Smooth muscle cell (in vitro differentiated cells): ENCODE measurements around the gene ADCY9. TPM values are rescaled to one million over a fixed set of nuclear protein-coding genes. Genes with fewer than 3 reads are reported as not detected.
A peak's percentile ranks its signal among the peaks of the same experiment; 100 is the strongest.

Source experiments
- DNase-seq: peaks from one replicate; lab custom pipeline; 2025; ENCODE audit not compliant: unreplicated experiment; lab: John Stamatoyannopoulos, UW
- H2AFZ ChIP-seq: fragments of 200-600 bp; sonication (generic); 2 replicates; pipeline ENCODE4 v1.6.0; 2016; ENCODE audit warnings: antibody characterized with exemption, low read depth, mild to moderate bottlenecking
- H3F3A ChIP-seq: fragments of 200-600 bp; sonication (generic); 2 replicates; pipeline ENCODE4 v1.6.0; 2017; ENCODE audit warnings: antibody characterized with exemption, low read depth
- H3K27ac ChIP-seq: fragments of 200-600 bp; sonication (generic); 2 replicates; pipeline ENCODE4 v1.5.1; 2016; ENCODE audit warnings: low read depth, mild to moderate bottlenecking
- H3K27me3 ChIP-seq: fragments of 200-600 bp; sonication (generic); 2 replicates; pipeline ENCODE4 v1.6.1; 2016; ENCODE audit warnings: low read depth, mild to moderate bottlenecking
- H3K36me3 ChIP-seq: fragments of 200-600 bp; sonication (generic); 2 replicates; pipeline ENCODE4 v1.5.1; 2016; ENCODE audit warnings: low read depth
- H3K4me1 ChIP-seq: fragments of 200-600 bp; sonication (generic); 2 replicates; pipeline ENCODE4 v1.5.1; 2016; ENCODE audit warnings: low read depth
- H3K4me2 ChIP-seq: fragments of 200-600 bp; sonication (generic); 2 replicates; pipeline ENCODE4 v1.6.0; 2016; ENCODE audit warnings: mild to moderate bottlenecking
- H3K4me3 ChIP-seq: fragments of 200-600 bp; sonication (generic); 2 replicates; pipeline ENCODE4 v1.5.1; 2016; ENCODE audit warnings: mild to moderate bottlenecking
- H3K79me2 ChIP-seq: fragments of 200-600 bp; sonication (generic); 2 replicates; pipeline ENCODE4 v1.6.0; 2016; ENCODE audit warnings: low read depth, mild to moderate bottlenecking
- H3K9ac ChIP-seq: fragments of 200-600 bp; sonication (generic); 2 replicates; pipeline ENCODE4 v1.6.0; 2016; ENCODE audit warnings: low read depth
- H3K9me3 ChIP-seq: fragments of 200-600 bp; sonication (generic); replicated peaks from 2 replicates; pipeline ENCODE4 v1.5.1; 2016; ENCODE audit warnings: low read depth
- H4K20me1 ChIP-seq: fragments of 200-600 bp; sonication (generic); 2 replicates; pipeline ENCODE4 v1.6.0; 2016; ENCODE audit warnings: low read depth
- CTCF ChIP-seq: fragments of 200-600 bp; sonication (generic); IDR thresholded peaks from 2 replicates; pipeline ENCODE4 v1.5.1; 2017; ENCODE audit warnings: borderline replicate concordance, mild to moderate bottlenecking, antibody characterized with exemption; ENCODE audit not compliant: insufficient read depth, poor library complexity, severe bottlenecking
- WGBS: methylation state at CpG from one replicate; pipeline ENCODE4 v1.1.7; 2016; ENCODE audit warnings: low lambda C conversion rate; 5-methylcytosine and 5-hydroxymethylcytosine counted together
- polyA plus RNA-seq: library from polyadenylated mRNA; unstranded; fragments of >200 nt; fragmentation: Nextera tagmentation; extraction: Ambion mirVana; gene quantifications from 2 replicates; pipeline ENCODE4 v1.2.1, GENCODE V29; 2016
- total RNA-seq: library from RNA; depleted of rRNA; stranded (reverse); fragments of >200 nt; gene quantifications from 2 replicates; pipeline ENCODE4 v1.2.3, GENCODE V29; 2014

The ADCY9 gene
- total and polyA plus RNA-seq, 2 experiments from 2014 or later, result 7.2 to 8.9 TPM

- peak overlapping the region; percentile 73 for H3K27ac ChIP-seq
- no peak for DNase-seq
- no peak for TF ChIP-seq CTCF
These were observed 24.4 kb upstream of the ADCY9 start for GRCh38 chr16:4140652-4141051.

GRCh38 chr16:4139968-4140367 lies 23.7 kb upstream of the ADCY9 start:
- DNase-seq, result no peak
- Histone ChIP-seq H3K4me1 (no peaks in the 10 kb centered on the region), H3K36me3 (no peaks in the 10 kb centered on the region), H3K9ac (no peak overlapping the region), H3K27ac (peak overlapping the region; percentile 73), H3K9me3 (no peaks in the 10 kb centered on the region), H4K20me1 (no peaks in the 10 kb centered on the region), H3K79me2 (no peaks in the 10 kb centered on the region), H3K4me2 (no peak overlapping the region), H3F3A (no peaks in the 10 kb centered on the region), H2AFZ (peak overlapping the region; percentile 84), H3K27me3 (no peaks in the 10 kb centered on the region), H3K4me3 (no peak overlapping the region)
- TF ChIP-seq CTCF, result no peak

More at GRCh38 chr16:4140652-4141051, 24.4 kb upstream of the ADCY9 start:
- no peaks in the 10 kb centered on the region for H3K79me2 ChIP-seq
- no peaks in the 10 kb centered on the region for H3K4me1 ChIP-seq
- no peaks in the 10 kb centered on the region for H4K20me1 ChIP-seq
- no peaks in the 10 kb centered on the region for H3K9me3 ChIP-seq
- no peaks in the 10 kb centered on the region for H3K27me3 ChIP-seq
- peak overlapping the region; percentile 84 for H2AFZ ChIP-seq
- H3K36me3 ChIP-seq, result no peaks in the 10 kb centered on the region
- 82% methylated on average over 3 of the region's 3 CpGs for WGBS
- no peaks in the 10 kb centered on the region for H3F3A ChIP-seq
- H3K4me2 ChIP-seq, result no peak overlapping the region
- no peak overlapping the region for H3K4me3 ChIP-seq
- H3K9ac ChIP-seq, result peak overlapping the region; percentile 66

- TF ChIP-seq CTCF, result no peak
- 76% methylated on average over 6 of the region's 6 CpGs for WGBS
- H4K20me1 ChIP-seq, result no peaks in the 10 kb centered on the region
These were observed 22.5 kb upstream of the ADCY9 start for GRCh38 chr16:4138713-4139112.

GRCh38 chr16:4137438-4137837 lies 21.2 kb upstream of the ADCY9 start:
- no peaks in the 10 kb centered on the region for H3F3A ChIP-seq
- no peaks in the 10 kb centered on the region for H3K27me3 ChIP-seq
- no peaks in the 10 kb centered on the region for H3K9me3 ChIP-seq
- no peak for TF ChIP-seq CTCF
- WGBS, result 99% methylated on average over 3 of the region's 3 CpGs
- no peak overlapping the region for H3K9ac ChIP-seq
- DNase-seq, result no peak
- no peaks in the 10 kb centered on the region for H3K36me3 ChIP-seq
- no peaks in the 10 kb centered on the region for H3K4me1 ChIP-seq
- no peak overlapping the region for H2AFZ ChIP-seq
- no peaks in the 10 kb centered on the region for H4K20me1 ChIP-seq
- H3K27ac ChIP-seq, result no peak overlapping the region
- no peak overlapping the region for H3K4me2 ChIP-seq
- H3K4me3 ChIP-seq, result no peak overlapping the region
- H3K79me2 ChIP-seq, result no peaks in the 10 kb centered on the region

More at GRCh38 chr16:4138713-4139112, 22.5 kb upstream of the ADCY9 start:
- Histone ChIP-seq H3K4me2 (no peak overlapping the region), H3K79me2 (no peaks in the 10 kb centered on the region), H3K9me3 (no peaks in the 10 kb centered on the region), H3K27ac (no peak overlapping the region), H3K9ac (no peak overlapping the region), H3K4me3 (no peak overlapping the region), H3F3A (no peaks in the 10 kb centered on the region), H2AFZ (no peak overlapping the region), H3K36me3 (no peaks in the 10 kb centered on the region), H3K27me3 (no peaks in the 10 kb centered on the region), H3K4me1 (no peaks in the 10 kb centered on the region)
- DNase-seq, result no peak
